H9 (cell line): ENCODE results near the gene MS4A10. TPM values are rescaled to one million over a fixed set of nuclear protein-coding genes. Genes with fewer than 3 reads are reported as not detected.

Source experiments
- DNase-seq: peaks from one replicate; pipeline ENCODE4 v3.0.0-alpha.2; 2017
- H2AFZ ChIP-seq: one replicate; pipeline ENCODE4 v1.6.1; 2013; ENCODE audit warnings: mild to moderate bottlenecking, low read length, control low read depth, moderate library complexity
- H2AK5ac ChIP-seq: 2 replicates; pipeline ENCODE4 v1.6.1; 2013; ENCODE audit warnings: low read length, control low read depth, mixed read lengths; ENCODE audit not compliant: insufficient read length
- H2BK120ac ChIP-seq: one replicate; pipeline ENCODE4 v1.6.1; 2013; ENCODE audit warnings: low read depth, mild to moderate bottlenecking, low read length, control low read depth, inconsistent platforms; ENCODE audit not compliant: poor library complexity, severe bottlenecking
- H2BK12ac ChIP-seq: 2 replicates; pipeline ENCODE4 v1.6.1; 2013; ENCODE audit warnings: low read length, control low read depth, mixed read lengths, low read depth; ENCODE audit not compliant: insufficient read length
- H2BK15ac ChIP-seq: 2 replicates; pipeline ENCODE4 v1.6.1; 2013; ENCODE audit warnings: low read depth, low read length, control low read depth
- H2BK20ac ChIP-seq: one replicate; pipeline ENCODE4 v1.6.1; 2013; ENCODE audit warnings: low read depth, mild to moderate bottlenecking, low read length, control low read depth, inconsistent platforms; ENCODE audit not compliant: poor library complexity, severe bottlenecking
- H2BK5ac ChIP-seq: 2 replicates; pipeline ENCODE4 v1.6.1; 2013; ENCODE audit warnings: low read length, control low read depth, mixed read lengths; ENCODE audit not compliant: insufficient read length
- H3K14ac ChIP-seq: 2 replicates; pipeline ENCODE4 v1.6.1; 2013; ENCODE audit warnings: low read length, control low read depth; ENCODE audit not compliant: insufficient read depth
- H3K18ac ChIP-seq: 2 replicates; pipeline ENCODE4 v1.6.1; 2013; ENCODE audit warnings: low read depth, mild to moderate bottlenecking, mixed read lengths, low read length, control low read depth; ENCODE audit not compliant: insufficient read length
- H3K23ac ChIP-seq: 2 replicates; pipeline ENCODE4 v1.6.1; 2013; ENCODE audit warnings: low read length, control low read depth, mixed read lengths, low read depth; ENCODE audit not compliant: insufficient read length
- H3K23me2 ChIP-seq: 2 replicates; pipeline ENCODE4 v1.6.1; 2013; ENCODE audit warnings: low read depth, mild to moderate bottlenecking, mixed read lengths, low read length, control low read depth; ENCODE audit not compliant: insufficient read length, poor library complexity, severe bottlenecking
- H3K27ac ChIP-seq: 2 replicates; pipeline ENCODE4 v1.5.1; 2013; ENCODE audit warnings: low read length, control low read depth, mixed read lengths, low read depth; ENCODE audit not compliant: insufficient read length
- H3K27me3 ChIP-seq: 2 replicates; pipeline ENCODE4 v1.6.1; 2013; ENCODE audit warnings: low read length, control low read depth, inconsistent platforms; ENCODE audit not compliant: insufficient read depth
- H3K4ac ChIP-seq: 2 replicates; pipeline ENCODE4 v1.6.1; 2013; ENCODE audit warnings: low read depth, mild to moderate bottlenecking, control low read depth, inconsistent platforms, low read length, moderate library complexity
- H3K4me1 ChIP-seq: 2 replicates; pipeline ENCODE4 v1.6.1; 2013; ENCODE audit warnings: low read length, control low read depth, inconsistent platforms; ENCODE audit not compliant: insufficient read depth
- H3K4me2 ChIP-seq: 2 replicates; pipeline ENCODE4 v1.6.1; 2013; ENCODE audit warnings: low read length, control low read depth, mixed read lengths; ENCODE audit not compliant: insufficient read length, insufficient read depth
- H3K56ac ChIP-seq: 2 replicates; pipeline ENCODE4 v1.6.1; 2013; ENCODE audit warnings: low read depth, mild to moderate bottlenecking, mixed read lengths, low read length, control low read depth; ENCODE audit not compliant: insufficient read length
- H3K79me1 ChIP-seq: 2 replicates; pipeline ENCODE4 v1.6.1; 2013; ENCODE audit warnings: low read depth, mild to moderate bottlenecking, moderate library complexity, low read length, control low read depth, inconsistent platforms; ENCODE audit not compliant: insufficient read depth, poor library complexity, severe bottlenecking
- H3K79me2 ChIP-seq: 2 replicates; pipeline ENCODE4 v1.6.1; 2013; ENCODE audit warnings: low read length, control low read depth, inconsistent platforms; ENCODE audit not compliant: insufficient read depth
- H3K9ac ChIP-seq: 2 replicates; pipeline ENCODE4 v1.6.1; 2013; ENCODE audit warnings: low read length, control low read depth, mixed read lengths; ENCODE audit not compliant: insufficient read length; ENCODE audit errors: extremely low read depth
- H3K9me3 ChIP-seq: one replicate; pipeline ENCODE4 v1.6.1; 2013; ENCODE audit warnings: low read depth, low read length, inconsistent platforms; ENCODE audit not compliant: control insufficient read depth
- H3T11ph ChIP-seq: one replicate; pipeline ENCODE4 v1.6.1; 2013; ENCODE audit warnings: mild to moderate bottlenecking, low read length, control low read depth, inconsistent platforms
- H4K20me1 ChIP-seq: one replicate; pipeline ENCODE4 v1.6.1; 2013; ENCODE audit not compliant: control insufficient read depth, insufficient read length, insufficient read depth
- H4K5ac ChIP-seq: 2 replicates; pipeline ENCODE4 v1.6.1; 2013; ENCODE audit warnings: low read depth, mild to moderate bottlenecking, mixed read lengths, low read length, control low read depth; ENCODE audit not compliant: insufficient read length
- H4K8ac ChIP-seq: replicated peaks from 2 replicates; pipeline ENCODE4 v1.6.1; 2013; ENCODE audit warnings: low read length, control low read depth, mixed read lengths, low read depth; ENCODE audit not compliant: insufficient read length
- H4K91ac ChIP-seq: 2 replicates; pipeline ENCODE4 v1.6.1; 2013; ENCODE audit warnings: low read depth, mild to moderate bottlenecking, moderate library complexity, mixed read lengths, low read length, control low read depth; ENCODE audit not compliant: insufficient read length
- H3K27ac Mint-ChIP-seq, 3 experiments: 2 replicates in 2 of 3; 3 replicates in 1 of 3; pipeline ENCODE4 v1.8.0; 2020 to 2021; ENCODE audit warnings: mixed read lengths in 3 of 3, mild to moderate bottlenecking in 1 of 3, moderate library complexity in 1 of 3
- H3K27me3 Mint-ChIP-seq: 2 replicates; pipeline ENCODE4 v1.8.0; 2021; ENCODE audit warnings: low read depth, mild to moderate bottlenecking, moderate library complexity, mixed read lengths
- H3K36me3 Mint-ChIP-seq, 3 experiments: 2 replicates in 2 of 3; 3 replicates in 1 of 3; pipeline ENCODE4 v1.8.0; 2020 to 2021; ENCODE audit warnings: low read depth in 3 of 3, mixed read lengths in 3 of 3; ENCODE audit not compliant: insufficient read depth in 1 of 3
- H3K4me1 Mint-ChIP-seq, 2 experiments: 2 replicates each; pipeline ENCODE4 v1.8.0; 2020; ENCODE audit warnings: mixed read lengths in 2 of 2
- H3K4me3 Mint-ChIP-seq, 2 experiments: 2 replicates in 1 of 2; 3 replicates in 1 of 2; pipeline ENCODE4 v1.8.0; 2020 to 2021; ENCODE audit warnings: mild to moderate bottlenecking in 2 of 2, mixed read lengths in 2 of 2, moderate library complexity in 1 of 2
- H3K9me3 Mint-ChIP-seq, 2 experiments: 2 replicates in 1 of 2; 3 replicates in 1 of 2; pipeline ENCODE4 v1.8.0; 2020; ENCODE audit warnings: mild to moderate bottlenecking in 2 of 2, mixed read lengths in 2 of 2, moderate library complexity in 1 of 2
- WGBS: extraction: QIAGEN DNeasy Blood & Tissue Kit; methylation state at CpG from one replicate; pipeline ENCODE4 v1.1.7; 2013; ENCODE audit warnings: missing lambda C conversion rate, low lambda C conversion rate, mixed read lengths; ENCODE audit not compliant: insufficient read length; ENCODE audit errors: extremely low coverage; 5-methylcytosine and 5-hydroxymethylcytosine counted together
- total RNA-seq: library from RNA; stranded (reverse); gene quantifications from 2 replicates; pipeline ENCODE4 v1.2.1, GENCODE V29; 2021
- TF ChIP-seq, protein P1 (sequence below): fragments of 200-600 bp; sonication (generic); conservative IDR thresholded peaks from 3 replicates; pipeline ENCODE4 v1.8.0; 2021; ENCODE audit warnings: antibody characterized with exemption, mild to moderate bottlenecking

Gene MS4A10
- total RNA-seq, 1 experiment from 2014 or later, result not detected

DNA sequence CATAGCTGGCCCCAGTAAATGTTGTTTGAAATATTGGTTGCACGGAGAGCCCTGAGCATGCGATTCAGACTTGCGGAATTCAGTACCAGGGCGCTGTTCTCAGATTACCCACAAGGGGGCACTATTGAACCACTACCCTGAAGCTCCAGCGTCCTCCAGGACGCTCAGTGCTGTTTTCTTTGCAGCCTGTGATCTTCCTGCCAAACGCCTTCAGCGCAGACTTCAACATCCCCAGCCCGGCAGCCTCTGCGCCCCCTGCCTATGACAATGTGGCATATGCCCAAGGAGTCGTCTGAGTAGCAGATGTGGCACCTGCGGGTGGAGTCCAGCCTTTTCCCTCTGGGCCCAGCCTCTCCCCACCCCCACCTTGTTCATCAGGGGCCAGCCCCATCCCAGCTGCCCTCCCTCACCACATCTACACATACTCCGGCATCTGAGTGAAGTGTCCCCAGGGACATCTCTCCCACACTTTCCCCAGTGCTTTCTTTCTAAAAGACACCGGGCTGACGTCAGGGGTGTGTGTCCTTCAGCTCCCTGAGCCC lies 9.6 kb upstream of the MS4A10 start:
- Histone ChIP-seq H4K5ac (no peak overlapping the region), H2BK20ac (no peak overlapping the region), H3K79me1 (no peaks in the 10 kb centered on the region), H3K23me2 (no peaks in the 10 kb centered on the region), H3K4ac (no peak overlapping the region), H3K27ac (no peak overlapping the region), H4K91ac (no peak overlapping the region), H3K23ac (no peak overlapping the region), H4K8ac (no peak overlapping the region), H3K18ac (no peak overlapping the region), H3T11ph (no peak overlapping the region), H2BK15ac (no peak overlapping the region), H2BK12ac (no peak overlapping the region), H3K9me3 (no peaks in the 10 kb centered on the region), H3K56ac (no peak overlapping the region), H2AK5ac (no peak overlapping the region), H2BK120ac (no peak overlapping the region), H2AFZ (no peak overlapping the region), H3K4me2 (no peak overlapping the region), H3K27me3 (no peaks in the 10 kb centered on the region), H3K79me2 (no peaks in the 10 kb centered on the region), H3K14ac (no peak overlapping the region), H3K4me1 (no peaks in the 10 kb centered on the region), H4K20me1 (no peaks in the 10 kb centered on the region), H2BK5ac (no peak overlapping the region), H3K9ac (no peak overlapping the region)
- peak overlapping the region in 1 of 3 experiments; percentile 75; a peak in 1 of 7 replicates for H3K27ac Mint-ChIP-seq
- H3K4me3 Mint-ChIP-seq, result peak overlapping the region in 1 of 2 experiments; percentile 39; a peak in 1 of 5 replicates
- TF ChIP-seq, protein P1, sequence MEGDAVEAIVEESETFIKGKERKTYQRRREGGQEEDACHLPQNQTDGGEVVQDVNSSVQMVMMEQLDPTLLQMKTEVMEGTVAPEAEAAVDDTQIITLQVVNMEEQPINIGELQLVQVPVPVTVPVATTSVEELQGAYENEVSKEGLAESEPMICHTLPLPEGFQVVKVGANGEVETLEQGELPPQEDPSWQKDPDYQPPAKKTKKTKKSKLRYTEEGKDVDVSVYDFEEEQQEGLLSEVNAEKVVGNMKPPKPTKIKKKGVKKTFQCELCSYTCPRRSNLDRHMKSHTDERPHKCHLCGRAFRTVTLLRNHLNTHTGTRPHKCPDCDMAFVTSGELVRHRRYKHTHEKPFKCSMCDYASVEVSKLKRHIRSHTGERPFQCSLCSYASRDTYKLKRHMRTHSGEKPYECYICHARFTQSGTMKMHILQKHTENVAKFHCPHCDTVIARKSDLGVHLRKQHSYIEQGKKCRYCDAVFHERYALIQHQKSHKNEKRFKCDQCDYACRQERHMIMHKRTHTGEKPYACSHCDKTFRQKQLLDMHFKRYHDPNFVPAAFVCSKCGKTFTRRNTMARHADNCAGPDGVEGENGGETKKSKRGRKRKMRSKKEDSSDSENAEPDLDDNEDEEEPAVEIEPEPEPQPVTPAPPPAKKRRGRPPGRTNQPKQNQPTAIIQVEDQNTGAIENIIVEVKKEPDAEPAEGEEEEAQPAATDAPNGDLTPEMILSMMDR, result peak; percentile 93
- peaks cover 0 to 2% of the 10 kb centered on the region in 2 experiments; a peak in 1 of 5 replicates for H3K9me3 Mint-ChIP-seq
- H3K4me1 Mint-ChIP-seq, result peaks cover 4 to 7% of the 10 kb centered on the region in 2 experiments; a peak in 3 of 4 replicates
- no peaks in the 10 kb centered on the region for H3K36me3 Mint-ChIP-seq
- no CpG with 5 or more reads among the region's 15 CpGs for WGBS
- DNase-seq, result peak; percentile 94
- H3K27me3 Mint-ChIP-seq, result peaks cover 13% of the 10 kb centered on the region
